Hepatocyte (in vitro differentiated cells): ENCODE measurements around the gene TBC1D12. TPM values are rescaled to one million over a fixed set of nuclear protein-coding genes. Genes with fewer than 3 reads are reported as not detected.

Experiments used
- DNase-seq: peaks from one replicate; pipeline ENCODE4 v3.0.0-alpha.2; 2016; ENCODE audit warnings: low spot score
- H2AFZ ChIP-seq: fragments of 200-600 bp; sonication (generic); 2 replicates; pipeline ENCODE4 v1.6.0; 2016; ENCODE audit warnings: antibody characterized with exemption, mild to moderate bottlenecking
- H3K27ac ChIP-seq: fragments of 200-600 bp; sonication (generic); 2 replicates; pipeline ENCODE4 v1.5.1; 2016; ENCODE audit warnings: mild to moderate bottlenecking
- H3K27me3 ChIP-seq: fragments of 200-600 bp; sonication (generic); 2 replicates; pipeline ENCODE4 v1.6.1; 2016
- H3K36me3 ChIP-seq: fragments of 200-600 bp; sonication (generic); replicated peaks from 2 replicates; pipeline ENCODE4 v1.5.1; 2016; ENCODE audit warnings: low read depth; ENCODE audit not compliant: insufficient read depth
- H3K4me1 ChIP-seq: fragments of 200-600 bp; sonication (generic); 2 replicates; pipeline ENCODE4 v1.5.1; 2016; ENCODE audit warnings: mild to moderate bottlenecking, moderate library complexity; ENCODE audit not compliant: insufficient read depth
- H3K4me2 ChIP-seq: fragments of 200-600 bp; sonication (generic); 2 replicates; pipeline ENCODE4 v1.6.0; 2016
- H3K4me3 ChIP-seq: fragments of 200-600 bp; sonication (generic); 2 replicates; pipeline ENCODE4 v1.5.1; 2016; ENCODE audit warnings: mild to moderate bottlenecking
- H3K79me2 ChIP-seq: fragments of 200-600 bp; sonication (generic); 2 replicates; pipeline ENCODE4 v1.6.0; 2017; ENCODE audit warnings: mild to moderate bottlenecking
- H3K9me2 ChIP-seq: fragments of 200-600 bp; sonication (generic); replicated peaks from 2 replicates; pipeline ENCODE4 v1.6.0; 2017; ENCODE audit warnings: mild to moderate bottlenecking; ENCODE audit not compliant: insufficient read depth
- H3K9me3 ChIP-seq: fragments of 200-600 bp; sonication (generic); 2 replicates; pipeline ENCODE4 v1.5.1; 2016; ENCODE audit warnings: low read depth, mild to moderate bottlenecking
- H4K20me1 ChIP-seq: fragments of 200-600 bp; sonication (generic); 2 replicates; pipeline ENCODE4 v1.6.0; 2016; ENCODE audit warnings: mild to moderate bottlenecking; ENCODE audit not compliant: insufficient read depth, poor library complexity, severe bottlenecking
- CTCF ChIP-seq: fragments of 200-600 bp; sonication (generic); IDR thresholded peaks from 2 replicates; pipeline ENCODE4 v1.5.1; 2016; ENCODE audit warnings: antibody characterized with exemption, mild to moderate bottlenecking; ENCODE audit not compliant: poor library complexity
- EZH2 ChIP-seq: fragments of 200-600 bp; sonication (generic); IDR thresholded peaks from 2 replicates; pipeline ENCODE4 v1.6.1; 2016; ENCODE audit warnings: antibody characterized with exemption, mild to moderate bottlenecking, borderline replicate concordance
- EZH2phosphoT487 ChIP-seq: fragments of 200-600 bp; sonication (generic); IDR thresholded peaks from one replicate; pipeline ENCODE4 v1.6.1; 2018; ENCODE audit warnings: antibody characterized with exemption, mild to moderate bottlenecking, low read depth, moderate library complexity; ENCODE audit not compliant: unreplicated experiment, severe bottlenecking
- WGBS: methylation state at CpG from one replicate; pipeline ENCODE4 v1.1.6; 2016; ENCODE audit warnings: low lambda C conversion rate; ENCODE audit errors: missing lambda C conversion rate; 5-methylcytosine and 5-hydroxymethylcytosine counted together
- polyA plus RNA-seq: library from polyadenylated mRNA; unstranded; fragments of >200 nt; fragmentation: Nextera tagmentation; extraction: Ambion mirVana; gene quantifications from 2 replicates; pipeline ENCODE4 v1.2.1, GENCODE V29; 2016
- total RNA-seq: library from RNA; depleted of rRNA; stranded (reverse); fragments of >200 nt; gene quantifications from 2 replicates; pipeline ENCODE4 v1.2.3, GENCODE V29; 2014

Gene TBC1D12
- total and polyA plus RNA-seq, 2 experiments from 2014 or later: 9.2 to 15.6 TPM

GRCh38 chr10:94465684-94466083 is 63.3 kb downstream of the TBC1D12 start:
- Histone ChIP-seq H3K4me1 (no peaks in the 10 kb centered on the region), H3K27me3 (no peaks in the 10 kb centered on the region), H2AFZ (no peak overlapping the region), H3K36me3 (no peaks in the 10 kb centered on the region), H3K9me2 (no peaks in the 10 kb centered on the region), H3K79me2 (peaks cover 23% of the 10 kb centered on the region), H3K9me3 (no peaks in the 10 kb centered on the region), H3K4me2 (no peak overlapping the region), H3K27ac (no peak overlapping the region), H4K20me1 (peaks cover 5% of the 10 kb centered on the region), H3K4me3 (no peak overlapping the region)
- TF ChIP-seq EZH2phosphoT487 (no peak), EZH2 (no peak), CTCF (no peak)
- WGBS: 93% methylated on average over 15 of the region's 15 CpGs
- DNase-seq: no peak

DNA sequence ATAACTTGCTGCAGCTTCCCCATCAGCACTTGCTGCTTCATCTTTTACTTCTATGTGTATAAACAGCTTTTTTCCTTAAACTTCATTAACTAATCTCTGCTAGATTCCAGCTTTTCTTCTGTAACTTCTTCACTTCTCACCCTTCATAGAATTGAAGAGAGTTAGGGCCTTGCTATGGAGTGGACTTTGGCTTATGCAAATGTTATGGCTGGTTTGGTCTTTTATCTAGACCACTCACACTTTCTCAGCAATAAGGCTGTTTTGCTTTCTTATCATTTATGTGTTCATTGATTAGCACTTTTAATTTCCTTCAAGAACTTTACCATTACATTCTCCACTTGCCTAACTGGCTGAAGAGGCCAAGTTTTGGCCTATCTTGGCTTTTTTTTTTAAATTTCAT is 79.1 kb downstream of the TBC1D12 start:
- no peak overlapping the region for H3K4me2 ChIP-seq
- no peak for DNase-seq
- peaks cover 30% of the 10 kb centered on the region for H3K79me2 ChIP-seq
- H3K9me2 ChIP-seq: no peaks in the 10 kb centered on the region
- TF ChIP-seq CTCF (no peak), EZH2 (no peak), EZH2phosphoT487 (no peak)
- no peak overlapping the region for H2AFZ ChIP-seq
- H4K20me1 ChIP-seq: no peaks in the 10 kb centered on the region
- no peak overlapping the region for H3K27ac ChIP-seq
- peaks cover 6% of the 10 kb centered on the region for H3K4me1 ChIP-seq
- no peaks in the 10 kb centered on the region for H3K27me3 ChIP-seq
- H3K36me3 ChIP-seq: peaks cover 3% of the 10 kb centered on the region
- peaks cover 5% of the 10 kb centered on the region for H3K9me3 ChIP-seq
- H3K4me3 ChIP-seq: no peak overlapping the region

GRCh38 chr10:94483970-94484369 is 81.6 kb downstream of the TBC1D12 start:
- Histone ChIP-seq H3K9me2 (no peaks in the 10 kb centered on the region), H3K36me3 (peaks cover 3% of the 10 kb centered on the region), H4K20me1 (no peaks in the 10 kb centered on the region), H3K27me3 (no peaks in the 10 kb centered on the region), H3K27ac (no peak overlapping the region), H3K4me2 (no peak overlapping the region), H3K9me3 (peaks cover 5% of the 10 kb centered on the region), H2AFZ (no peak overlapping the region), H3K79me2 (peaks cover 43% of the 10 kb centered on the region), H3K4me3 (no peak overlapping the region), H3K4me1 (peaks cover 6% of the 10 kb centered on the region)
- no peak for DNase-seq
- TF ChIP-seq CTCF (no peak), EZH2 (no peak), EZH2phosphoT487 (no peak)
- WGBS: 98% methylated on average over 4 of the region's 4 CpGs

GRCh38 chr10:94485094-94485493 is 82.8 kb downstream of the TBC1D12 start:
- TF ChIP-seq EZH2 (no peak), EZH2phosphoT487 (no peak), CTCF (no peak)
- no peaks in the 10 kb centered on the region for H4K20me1 ChIP-seq
- H2AFZ ChIP-seq: no peak overlapping the region
- WGBS: 94% methylated on average over 1 of the region's 1 CpG
- DNase-seq: no peak
- peaks cover 5% of the 10 kb centered on the region for H3K9me3 ChIP-seq
- H3K4me1 ChIP-seq: peaks cover 6% of the 10 kb centered on the region
- no peak overlapping the region for H3K4me2 ChIP-seq
- H3K9me2 ChIP-seq: no peaks in the 10 kb centered on the region
- H3K4me3 ChIP-seq: no peak overlapping the region
- H3K36me3 ChIP-seq: peaks cover 3% of the 10 kb centered on the region
- H3K79me2 ChIP-seq: peaks cover 48% of the 10 kb centered on the region
- no peak overlapping the region for H3K27ac ChIP-seq
- no peaks in the 10 kb centered on the region for H3K27me3 ChIP-seq
